Raji (cell line): ENCODE measurements around the gene PRKCA.

Experiments used
- POLR2A ChIP-seq: IDR thresholded peaks from 2 replicates; pipeline ENCODE4 v1.6.1; 2011; ENCODE audit warnings: low read depth, low read length, control low read depth; ENCODE audit not compliant: insufficient read depth

The PRKCA gene

DNA sequence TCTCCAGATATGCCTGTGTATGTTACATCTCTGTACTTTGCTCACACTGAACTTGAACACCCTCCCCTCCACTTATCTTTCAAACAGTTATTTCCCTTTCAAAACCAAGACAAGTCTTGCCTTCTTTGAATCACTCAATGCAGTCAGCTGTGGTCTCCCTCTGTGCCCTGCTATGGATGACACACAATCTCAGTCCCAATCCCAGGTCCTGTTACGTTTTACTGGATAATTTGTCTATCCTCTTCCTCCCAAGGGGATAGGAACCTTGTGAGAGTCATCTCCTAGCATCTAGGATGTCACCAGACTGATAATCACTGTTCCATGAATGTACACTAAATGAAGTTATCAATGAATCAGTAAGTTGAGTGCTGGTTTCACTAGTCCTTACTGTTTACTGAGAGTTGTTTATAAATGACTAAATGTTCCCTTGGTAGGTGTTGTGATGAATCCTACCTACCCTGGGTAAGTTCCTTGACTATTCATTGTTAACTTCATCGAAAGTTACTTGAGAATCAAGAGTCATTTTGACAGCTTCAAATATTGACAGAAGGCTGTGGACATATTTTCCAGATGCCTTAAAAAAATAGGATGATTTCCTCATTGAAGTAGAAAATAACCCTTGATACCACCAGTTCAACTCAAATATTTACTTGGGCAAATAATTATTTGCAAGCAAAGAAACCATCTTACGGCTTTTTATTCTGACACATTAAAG is 244.9 kb downstream of the PRKCA start:
- no peak for TF ChIP-seq POLR2A

DNA sequence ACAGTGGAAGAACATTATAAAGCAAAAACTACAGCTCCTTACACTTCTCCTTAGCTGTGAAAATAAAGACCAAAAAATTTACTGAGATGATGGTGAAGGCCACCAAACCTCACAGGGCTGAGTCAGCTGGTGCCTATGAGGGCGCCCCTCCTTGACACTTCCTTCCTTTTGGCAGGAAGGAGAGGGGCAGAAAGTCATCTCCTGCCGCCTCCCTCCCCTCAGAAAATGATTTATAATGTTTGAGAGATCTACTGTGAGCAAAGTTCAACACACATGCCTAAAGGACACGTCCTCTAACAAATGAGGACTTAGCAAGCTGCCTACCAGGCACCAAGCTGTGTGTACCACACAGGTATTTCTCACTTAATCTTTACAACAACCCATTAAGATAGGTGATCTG is 245.7 kb downstream of the PRKCA start:
- no peak for TF ChIP-seq POLR2A

DNA sequence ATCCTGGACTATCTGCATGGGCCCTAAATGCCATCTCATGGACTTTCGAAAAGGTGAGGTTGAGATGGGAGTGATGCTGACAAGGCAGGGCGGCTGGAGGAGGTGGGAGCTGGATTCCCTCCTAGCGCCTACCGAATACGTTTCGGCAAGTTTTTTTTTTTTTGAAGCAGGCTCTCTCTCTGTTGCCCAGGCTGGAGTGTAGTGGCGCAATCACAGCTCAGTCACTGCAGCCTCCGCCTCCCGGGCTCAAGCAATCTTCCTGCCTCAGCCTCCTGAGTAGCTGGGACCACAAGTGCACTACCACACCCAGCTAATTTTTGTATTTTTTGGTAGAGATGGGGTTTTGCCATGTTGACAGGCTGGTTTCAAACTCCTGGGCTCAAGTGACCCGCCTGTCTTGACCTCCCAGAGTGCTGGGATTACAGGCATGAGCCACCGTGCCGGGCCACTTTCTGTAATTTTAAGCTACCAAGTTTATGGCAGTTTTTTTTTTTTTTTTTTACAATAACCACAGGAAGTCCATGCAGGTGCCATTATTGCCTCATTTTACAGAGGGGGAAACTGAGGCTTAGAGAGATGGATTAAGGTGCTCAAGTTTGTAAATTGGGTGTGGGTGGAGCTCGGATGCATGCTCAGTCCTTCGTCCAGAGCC is 246.4 kb downstream of the PRKCA start:
- no peak for TF ChIP-seq POLR2A

DNA sequence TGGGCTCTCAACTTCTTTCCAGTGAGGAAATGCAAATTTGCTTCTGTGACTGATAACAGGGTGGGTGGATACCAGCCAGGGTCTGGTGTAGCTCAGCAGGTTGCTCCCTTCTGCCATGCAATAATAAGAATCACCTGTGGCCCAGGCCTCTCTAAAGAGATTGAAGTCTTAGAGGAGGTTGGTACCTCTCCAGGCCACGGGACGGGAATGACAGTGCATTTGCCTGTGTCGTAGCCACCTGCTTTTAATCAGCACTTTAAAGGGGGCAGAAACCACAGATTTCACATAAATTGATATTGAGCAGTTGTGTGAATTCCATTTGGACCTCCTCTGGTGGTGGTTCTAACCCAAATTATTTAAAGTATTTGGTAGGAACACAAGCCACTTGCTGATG is 246.9 kb downstream of the PRKCA start:
- TF ChIP-seq POLR2A: no peak

GRCh38 chr17:66549731-66550207 is 247.4 kb downstream of the PRKCA start:
- no peak for TF ChIP-seq POLR2A

- TF ChIP-seq POLR2A: no peak
These were observed 249.4 kb downstream of the PRKCA start for GRCh38 chr17:66551839-66552238.

DNA sequence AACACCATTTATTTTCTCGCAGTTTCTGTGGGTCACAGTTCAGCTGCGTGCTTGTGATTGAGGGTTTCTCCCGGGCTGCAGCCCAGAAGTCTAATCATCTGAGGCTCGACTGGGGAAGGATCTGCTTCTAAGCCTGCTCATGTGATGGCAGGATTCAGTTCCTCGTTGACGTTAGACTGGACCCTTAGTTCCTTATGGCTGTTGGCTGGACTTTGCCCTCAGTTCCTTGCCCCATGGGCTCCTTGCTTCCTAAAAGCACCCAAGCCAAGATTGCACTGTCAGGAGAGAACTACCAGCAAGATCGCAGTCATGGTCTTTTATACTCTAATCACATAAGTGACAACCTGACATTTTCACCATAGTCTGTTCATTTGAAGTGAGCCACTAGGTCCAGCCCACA is 250.0 kb downstream of the PRKCA start:
- TF ChIP-seq POLR2A: no peak

DNA sequence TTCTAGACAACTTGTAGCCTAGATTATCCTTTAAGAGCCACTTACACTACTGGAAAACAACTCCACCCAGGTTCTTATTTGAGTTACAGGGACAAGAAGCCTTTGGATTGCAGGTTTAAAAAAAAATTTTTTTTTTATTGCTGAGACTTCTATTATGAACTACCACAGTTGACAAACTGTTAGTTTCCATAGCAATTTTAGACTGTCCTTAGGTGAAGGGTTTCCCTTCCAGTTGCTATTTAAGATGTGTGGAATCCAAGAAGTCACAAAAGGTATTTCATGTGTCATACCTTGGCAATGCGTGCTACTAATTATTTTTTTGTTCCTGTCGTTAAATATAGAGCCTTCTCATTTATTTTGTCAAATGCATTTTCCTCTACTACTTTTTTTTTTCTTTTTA is 253.2 kb downstream of the PRKCA start:
- TF ChIP-seq POLR2A: no peak

DNA sequence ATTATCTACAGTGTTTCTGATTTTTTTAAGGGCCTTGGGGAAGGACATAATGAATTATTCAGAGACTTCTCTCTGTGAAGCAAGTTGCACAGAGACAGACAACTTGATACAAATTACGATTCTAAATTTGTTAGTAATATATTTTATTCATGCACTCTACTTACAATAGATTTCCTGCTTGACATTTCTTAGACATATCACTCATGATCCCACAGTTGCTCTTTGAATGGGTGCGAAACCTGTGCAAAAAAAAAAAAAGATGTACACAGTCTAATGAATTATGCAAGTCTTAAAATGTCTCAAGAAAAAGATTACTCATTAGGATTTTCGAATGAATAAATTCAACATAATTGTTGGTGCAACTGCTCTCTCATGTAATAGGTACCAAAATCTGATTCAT is 254.8 kb downstream of the PRKCA start:
- no peak for TF ChIP-seq POLR2A

- TF ChIP-seq POLR2A: no peak
These were observed 255.5 kb downstream of the PRKCA start for GRCh38 chr17:66557886-66558285.

DNA sequence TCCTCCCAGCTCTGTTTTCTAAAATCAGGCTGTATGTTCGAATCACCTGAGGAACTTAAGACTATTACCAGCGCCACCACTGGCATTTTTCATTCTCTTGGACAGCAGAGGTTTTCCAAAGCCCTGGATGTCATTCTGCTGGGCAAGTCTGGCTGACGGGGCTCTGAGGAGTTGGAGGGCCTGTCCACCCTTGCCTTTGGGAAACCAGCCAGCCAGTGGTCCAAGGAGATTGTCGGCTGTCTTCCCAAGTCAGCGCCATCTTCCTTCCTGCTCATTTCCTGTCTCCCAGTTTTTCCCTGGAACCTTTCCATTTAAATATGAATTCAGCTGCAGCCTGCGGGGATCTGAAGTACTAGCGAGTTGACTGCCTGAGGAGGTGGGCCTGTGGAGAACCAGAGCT is 258.3 kb downstream of the PRKCA start:
- no peak for TF ChIP-seq POLR2A

GRCh38 chr17:66562119-66562518 is 259.7 kb downstream of the PRKCA start:
- no peak for TF ChIP-seq POLR2A

DNA sequence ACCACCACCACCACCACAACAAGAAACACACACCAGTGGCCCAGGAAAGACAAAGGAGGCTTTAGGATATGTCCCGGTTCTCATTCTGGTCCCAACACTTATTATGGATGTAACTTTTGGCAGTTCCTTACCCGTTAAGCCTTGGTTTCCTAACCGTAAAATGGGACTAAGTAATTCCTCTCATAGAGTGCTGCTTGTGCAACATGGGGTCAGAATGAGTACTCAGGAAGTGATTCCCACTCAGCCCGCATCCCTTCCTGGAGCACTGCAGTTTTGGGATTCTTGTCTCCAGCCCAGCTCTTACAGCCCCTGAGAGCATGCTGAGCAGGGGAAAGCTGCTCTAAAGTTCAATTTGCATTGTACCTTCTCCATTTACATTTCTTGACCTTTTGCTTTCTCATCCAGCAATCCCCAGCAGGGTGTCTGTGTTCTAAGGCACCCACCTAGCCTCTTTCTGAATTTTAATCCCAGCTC is 262.6 kb downstream of the PRKCA start:
- no peak for TF ChIP-seq POLR2A

DNA sequence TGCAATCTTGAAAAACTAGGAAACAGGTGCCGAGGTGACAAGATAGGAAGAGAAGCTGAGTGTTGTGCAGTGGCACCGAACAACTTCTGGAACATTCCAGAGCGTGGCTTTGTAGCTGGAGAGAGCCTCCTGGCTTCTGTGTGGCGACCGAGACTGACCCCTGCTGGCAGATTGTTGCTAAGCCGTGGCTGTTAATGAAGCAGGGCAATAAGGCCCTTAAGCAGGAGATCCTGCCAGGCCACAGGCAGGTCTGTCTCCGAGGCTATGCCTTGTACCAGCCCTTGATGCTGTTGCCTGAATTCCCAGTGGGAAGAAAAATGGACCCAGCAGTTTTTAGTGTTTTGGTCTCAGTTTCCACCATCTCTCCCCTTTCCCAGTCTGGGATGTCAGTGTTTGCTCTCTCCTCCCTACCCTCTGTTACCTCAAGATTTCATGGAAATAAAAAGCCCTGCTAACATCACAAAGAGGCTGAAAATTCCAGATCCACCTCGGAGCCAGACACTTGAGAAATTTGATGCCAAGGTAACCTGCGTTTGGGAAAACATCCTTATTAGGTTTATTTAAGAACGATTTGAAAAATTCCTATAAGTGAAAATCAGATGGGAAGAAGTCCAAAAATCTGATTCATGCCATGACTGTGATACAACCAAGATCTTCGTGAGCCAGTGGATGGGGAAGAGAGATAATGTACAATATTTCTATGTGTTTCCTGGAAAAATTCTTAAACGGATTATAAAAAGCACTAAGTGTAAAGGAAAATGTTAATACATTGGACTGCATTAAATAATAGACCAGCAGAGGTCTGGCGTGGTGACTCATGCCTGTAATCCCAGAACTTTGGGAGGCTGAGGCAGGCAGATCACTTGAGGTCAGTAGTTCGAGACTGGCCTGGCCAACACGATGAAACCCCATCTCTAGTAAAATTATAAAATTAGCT is 265.1 kb downstream of the PRKCA start:
- no peak for TF ChIP-seq POLR2A

GRCh38 chr17:66569572-66569971 is 267.2 kb downstream of the PRKCA start:
- TF ChIP-seq POLR2A: no peak

GRCh38 chr17:66570447-66571195 is 268.2 kb downstream of the PRKCA start:
- no peak for TF ChIP-seq POLR2A
